HepG2 (cell line): ENCODE results near the gene ENTPD6. TPM values are rescaled to one million over a fixed set of nuclear protein-coding genes. Genes with fewer than 3 reads are reported as not detected.

Source experiments
- ATAC-seq: fragments of 200-7000 bp; cut with Tn5 transposase; 3 replicates; pipeline ENCODE4 v1.9.1; 2020; ENCODE audit warnings: mild to moderate bottlenecking, moderate library complexity
- BruUV-seq: library from RNA; stranded (reverse); fragments of 400-500 nt; replicated peaks from 2 replicates; lab custom pipeline; 2021; lab: Mats Ljungman, UMichigan
- CTCF ChIA-PET: fragments of 300-600 bp; formaldehyde crosslinking; extraction: SDS; loops from one replicate; lab custom pipeline; 2021; ENCODE audit warnings: low total read pairs, inconsistent platforms, low intra/inter-chr PET ratio; lab: Yijun Ruan, JAX
- POLR2A ChIA-PET: fragments of 350-600 bp; sonication (Branson Sonifier 250); formaldehyde crosslinking; loops from one replicate; lab custom pipeline; 2020; ENCODE audit warnings: antibody characterized with exemption, inconsistent platforms; lab: Yijun Ruan, JAX
- DNase-seq: peaks from one replicate; pipeline ENCODE4 v3.0.0-alpha.2; 2015; ENCODE audit warnings: low spot score
- FAIRE-seq: peaks from 3 replicates; lab custom pipeline; 2011; peaks lifted over from hg19 to GRCh38; lab: Jason Lieb, UNC
- H2AFZ ChIP-seq: one replicate; pipeline ENCODE4 v1.6.1; 2011; ENCODE audit warnings: low read length, inconsistent platforms
- H3K27ac ChIP-seq: fragments of 300-600 bp; 3 replicates; pipeline ENCODE4 v1.8.0; 2011; ENCODE audit warnings: mixed run types, mild to moderate bottlenecking, mixed read lengths, low read length, inconsistent platforms; ENCODE audit not compliant: insufficient read depth; ENCODE audit errors: extremely low read length
- H3K27me3 ChIP-seq, 2 experiments: fragments of 200-600 bp in 1 of 2; 2 replicates in 1 of 2; 3 replicates in 1 of 2; pipeline versions ENCODE4 v1.6.0 to v1.8.0; 2011; ENCODE audit warnings: low read length in 2 of 2, mild to moderate bottlenecking in 2 of 2, moderate library complexity in 2 of 2, inconsistent platforms in 1 of 2; ENCODE audit not compliant: insufficient read depth in 2 of 2, control insufficient read depth in 1 of 2
- H3K36me3 ChIP-seq, 2 experiments: fragments of 200-600 bp in 1 of 2; replicated peaks in 1 of 2; 2 replicates in 1 of 2; 3 replicates in 1 of 2; pipeline versions ENCODE4 v1.5.1 to v1.8.0; 2011; ENCODE audit warnings: low read length in 2 of 2, inconsistent platforms in 1 of 2; ENCODE audit not compliant: insufficient read depth in 2 of 2, control insufficient read depth in 1 of 2
- H3K4me1 ChIP-seq: 2 replicates; pipeline ENCODE4 v1.5.1; 2012; ENCODE audit warnings: low read length, inconsistent platforms; ENCODE audit not compliant: insufficient read depth
- H3K4me2 ChIP-seq: 2 replicates; pipeline ENCODE4 v1.6.0; 2011; ENCODE audit warnings: low read depth, low read length, inconsistent platforms
- H3K4me3 ChIP-seq, 3 experiments: fragments of 200-600 bp in 1 of 3; sonication (generic), shearing (Covaris generic) in 1 of 3; replicated peaks in 1 of 3; 2 replicates each; pipeline ENCODE4 v1.5.1; 2011 to 2016; ENCODE audit warnings: low read length in 3 of 3, inconsistent platforms in 2 of 3, low read depth in 2 of 3, mild to moderate bottlenecking in 2 of 3, control low read depth in 1 of 3, mixed read lengths in 1 of 3; ENCODE audit not compliant: insufficient read depth in 1 of 3
- H3K79me2 ChIP-seq: one replicate; pipeline ENCODE4 v1.6.1; 2011; ENCODE audit warnings: low read length, inconsistent platforms; ENCODE audit not compliant: insufficient read depth
- H3K9ac ChIP-seq: 2 replicates; pipeline ENCODE4 v1.6.0; 2011; ENCODE audit warnings: mild to moderate bottlenecking, low read depth, low read length, inconsistent platforms; ENCODE audit not compliant: insufficient read depth
- H3K9me3 ChIP-seq: 2 replicates; pipeline ENCODE4 v1.5.1; 2012; ENCODE audit warnings: mild to moderate bottlenecking, low read length
- H4K20me1 ChIP-seq: 2 replicates; pipeline ENCODE4 v1.6.0; 2011; ENCODE audit warnings: inconsistent platforms, mild to moderate bottlenecking, low read length, moderate library complexity; ENCODE audit not compliant: insufficient read depth
- CSRNP2 ChIP-seq: sonication (generic); formaldehyde crosslinking; conservative IDR thresholded peaks from 2 replicates; pipeline ENCODE4 v1.8.0; 2022; ENCODE audit warnings: low read depth, missing genetic modification reagents
- DRAP1 ChIP-seq: IDR thresholded peaks from 2 replicates; pipeline ENCODE4 v1.6.1; 2016; ENCODE audit warnings: missing genetic modification reagents, missing compliant biosample characterization
- IRF9 ChIP-seq: sonication (generic); formaldehyde crosslinking; IDR thresholded peaks from 2 replicates; pipeline ENCODE4 v1.8.0; 2022; ENCODE audit warnings: missing genetic modification reagents, mild to moderate bottlenecking, borderline replicate concordance
- NONO ChIP-seq, 2 experiments: fragments of 450-650 bp in 1 of 2; sonication (generic) in 1 of 2; formaldehyde crosslinking in 1 of 2; IDR thresholded peaks in 1 of 2; conservative IDR thresholded peaks in 1 of 2; 2 replicates each; pipeline versions ENCODE4 v1.6.1 to v1.8.0; 2017 to 2022; ENCODE audit warnings: mild to moderate bottlenecking in 1 of 2, missing genetic modification reagents in 1 of 2, moderate library complexity in 1 of 2
- PAWR ChIP-seq: sonication (generic); formaldehyde crosslinking; IDR thresholded peaks from 2 replicates; pipeline ENCODE4 v1.4.0; 2020; ENCODE audit warnings: missing genetic modification reagents, mild to moderate bottlenecking, borderline replicate concordance
- PITX1 ChIP-seq: sonication (generic); formaldehyde crosslinking; IDR thresholded peaks from 2 replicates; pipeline ENCODE4 v1.5.1; 2020; ENCODE audit warnings: mild to moderate bottlenecking, missing genetic modification reagents
- PREB ChIP-seq: sonication (generic); formaldehyde crosslinking; IDR thresholded peaks from 2 replicates; pipeline ENCODE4 v1.4.0; 2020; ENCODE audit warnings: missing genetic modification reagents
- REXO4 ChIP-seq: sonication (generic); formaldehyde crosslinking; IDR thresholded peaks from 2 replicates; pipeline ENCODE4 v1.8.0; 2022; ENCODE audit warnings: missing genetic modification reagents, mild to moderate bottlenecking, borderline replicate concordance
- ZKSCAN8 ChIP-seq: IDR thresholded peaks from 2 replicates; pipeline ENCODE4 v1.6.1; 2016; ENCODE audit warnings: borderline replicate concordance, missing genetic modification reagents, missing compliant biosample characterization
- ZNF597 ChIP-seq: sonication (generic); formaldehyde crosslinking; IDR thresholded peaks from 2 replicates; pipeline ENCODE4 v1.5.0; 2020; ENCODE audit warnings: missing genetic modification reagents
- ZNF674 ChIP-seq: sonication (generic); formaldehyde crosslinking; IDR thresholded peaks from 2 replicates; pipeline ENCODE4 v1.5.0; 2020; ENCODE audit warnings: low read depth, mild to moderate bottlenecking, missing genetic modification reagents
- in situ Hi-C: cut with HindIII; loops from 2 replicates; pipeline ENCODE4 v1.10.0; 2017; ENCODE audit warnings: low pct_unique_long_range_greater_than_20kb; ENCODE audit not compliant: extremely low pct_ligation_motif_present
- intact Hi-C: fragments of 100-400 bp; cut with micrococcal nuclease; formaldehyde crosslinking; loops from one replicate; pipeline ENCODE4 v1.10.0; 2022; ENCODE audit not compliant: unreplicated experiment
- polyA plus RNA-seq, 8 experiments: library from polyadenylated mRNA; depleted of rRNA in 3 of 8; stranded (reverse) in 7 of 8; unstranded in 1 of 8; fragments of >200 nt; fragmentation: Illumina TruSeq in 4 of 8; extraction: Trizol in 4 of 8; gene quantifications; 2 replicates each; pipeline versions ENCODE4 v1.2.1 to v1.2.3, GENCODE V29; 2011 to 2016; ENCODE audit warnings: low read depth in 4 of 8, missing spikeins in 1 of 8, mixed read lengths in 1 of 8; ENCODE audit not compliant: insufficient read depth in 1 of 8
- total RNA-seq, 5 experiments: library from RNA; depleted of rRNA; stranded (reverse); fragments of >200 nt; fragmentation: Illumina TruSeq; extraction: Trizol; gene quantifications; 2 replicates each; pipeline ENCODE4 v1.2.3, GENCODE V29; 2016; ENCODE audit warnings: low read depth in 1 of 5

The ENTPD6 gene
- total and polyA plus RNA-seq, 2 of the 13 experiments (the other 11 are each of a cell fraction or from before 2014, with no cell fraction given) = 164 to 172 TPM

GRCh38 chr20:25165128-25165527 is 30.4 kb upstream of the ENTPD6 start:
- H3K4me3 ChIP-seq = no peak overlapping the region
- FAIRE-seq (no peak), DNase-seq (no peak), ATAC-seq (no peak)
- H3K79me2 ChIP-seq = no peaks in the 10 kb centered on the region
- H3K4me2 ChIP-seq = no peak overlapping the region
- intact Hi-C loops (no loop called here), in situ Hi-C loops (no loop called here)
- H3K4me1 ChIP-seq = peaks cover 23% of the 10 kb centered on the region
- CTCF ChIA-PET = no interaction called here
- H3K27ac ChIP-seq = no peak overlapping the region
- BruUV-seq = no TSS peak
- no peaks in the 10 kb centered on the region for H4K20me1 ChIP-seq
- H2AFZ ChIP-seq = no peak overlapping the region
- no peaks in the 10 kb centered on the region; a peak in 1 of 5 replicates for H3K27me3 ChIP-seq
- H3K36me3 ChIP-seq = no peaks in the 10 kb centered on the region
- POLR2A ChIA-PET = interaction anchor here (2.7 to 3.2 kb wide), 2 partner anchors 10 to 31 kb away, joined by 13 to 24 read pairs; partner anchors contain the start of gene ENTPD6
- H3K9me3 ChIP-seq = peaks cover 16% of the 10 kb centered on the region
- TF ChIP-seq ZNF674 (CRISPR knock-in tag) (no peak), CSRNP2 (no peak), ZNF597 (CRISPR knock-in tag) (no peak), ZKSCAN8 (CRISPR knock-in tag) (no peak), DRAP1 (CRISPR knock-in tag) (no peak), IRF9 (CRISPR knock-in tag) (no peak), PAWR (CRISPR knock-in tag) (no peak), PREB (CRISPR knock-in tag) (no peak), NONO (IDR thresholded peaks at IDR 0.05) (no peak), NONO (CRISPR knock-in tag; conservative IDR thresholded peaks at IDR 0.05) (no peak), REXO4 (CRISPR knock-in tag) (no peak), PITX1 (CRISPR knock-in tag) (no peak)
- no peak overlapping the region for H3K9ac ChIP-seq
